ENCODE results near the gene CXCR3.

DNA sequence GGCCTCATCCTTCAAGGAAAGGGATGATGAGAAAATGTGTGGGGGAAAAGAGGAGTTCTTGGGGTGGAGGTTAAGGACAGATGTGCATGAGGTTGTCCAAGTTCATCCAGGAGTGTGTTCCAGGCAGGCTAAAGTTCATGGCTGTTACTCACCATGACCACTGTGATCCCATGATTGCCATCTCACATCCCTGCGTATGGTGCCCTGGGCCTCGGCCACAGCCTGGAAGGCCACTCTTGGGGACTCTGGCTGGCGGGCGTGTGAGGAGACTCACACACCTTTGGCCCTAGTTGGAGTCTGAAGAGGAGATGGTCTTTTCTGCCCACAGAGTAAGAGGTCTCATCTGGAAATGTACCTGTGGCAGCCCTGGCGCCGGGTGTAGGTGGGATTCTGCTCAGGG, 41.6 kb upstream of the CXCR3 start:
- TF ChIP-seq, protein P1, sequence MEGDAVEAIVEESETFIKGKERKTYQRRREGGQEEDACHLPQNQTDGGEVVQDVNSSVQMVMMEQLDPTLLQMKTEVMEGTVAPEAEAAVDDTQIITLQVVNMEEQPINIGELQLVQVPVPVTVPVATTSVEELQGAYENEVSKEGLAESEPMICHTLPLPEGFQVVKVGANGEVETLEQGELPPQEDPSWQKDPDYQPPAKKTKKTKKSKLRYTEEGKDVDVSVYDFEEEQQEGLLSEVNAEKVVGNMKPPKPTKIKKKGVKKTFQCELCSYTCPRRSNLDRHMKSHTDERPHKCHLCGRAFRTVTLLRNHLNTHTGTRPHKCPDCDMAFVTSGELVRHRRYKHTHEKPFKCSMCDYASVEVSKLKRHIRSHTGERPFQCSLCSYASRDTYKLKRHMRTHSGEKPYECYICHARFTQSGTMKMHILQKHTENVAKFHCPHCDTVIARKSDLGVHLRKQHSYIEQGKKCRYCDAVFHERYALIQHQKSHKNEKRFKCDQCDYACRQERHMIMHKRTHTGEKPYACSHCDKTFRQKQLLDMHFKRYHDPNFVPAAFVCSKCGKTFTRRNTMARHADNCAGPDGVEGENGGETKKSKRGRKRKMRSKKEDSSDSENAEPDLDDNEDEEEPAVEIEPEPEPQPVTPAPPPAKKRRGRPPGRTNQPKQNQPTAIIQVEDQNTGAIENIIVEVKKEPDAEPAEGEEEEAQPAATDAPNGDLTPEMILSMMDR (IDR thresholded peaks at IDR 0.05), result no peak
- no peak for TF ChIP-seq POLR2A (IDR thresholded peaks at IDR 0.05)

Measured in ovary (tissue), 3 donors.